SU-DHL-6 (cell line): Measurements from ENCODE around the gene CYTH1.

Experiments used
- H2AFZ ChIP-seq: fragments of 200-600 bp; sonication (generic); 2 replicates; pipeline ENCODE4 v1.6.1; 2014; ENCODE audit warnings: low read depth, mild to moderate bottlenecking, moderate library complexity, mixed read lengths, antibody characterized with exemption, low read length; ENCODE audit not compliant: severe bottlenecking
- H3F3A ChIP-seq: fragments of 200-600 bp; shearing (Covaris generic); 2 replicates; pipeline ENCODE4 v1.6.0; 2016; ENCODE audit warnings: antibody characterized with exemption, mild to moderate bottlenecking; ENCODE audit not compliant: insufficient read depth
- H3K27ac ChIP-seq: fragments of 200-600 bp; sonication (generic); 2 replicates; pipeline ENCODE4 v1.5.1; 2016; ENCODE audit warnings: low read depth, mild to moderate bottlenecking, low read length, moderate library complexity, mixed read lengths
- H3K27me3 ChIP-seq: fragments of 200-600 bp; sonication (generic), shearing (Covaris generic); 2 replicates; pipeline ENCODE4 v1.6.0; 2014; ENCODE audit warnings: mild to moderate bottlenecking, low read length
- H3K36me3 ChIP-seq: fragments of 200-600 bp; sonication (generic); 2 replicates; pipeline ENCODE4 v1.6.1; 2014; ENCODE audit warnings: mild to moderate bottlenecking, low read length, mixed read lengths
- H3K4me2 ChIP-seq: fragments of 300-600, 200-600 bp; shearing (Covaris generic), sonication (generic); 2 replicates; pipeline ENCODE4 v1.6.0; 2014; ENCODE audit warnings: low read length, low read depth, mild to moderate bottlenecking; ENCODE audit not compliant: poor library complexity, severe bottlenecking
- H3K4me3 ChIP-seq: fragments of 200-600 bp; sonication (generic); 2 replicates; pipeline ENCODE4 v1.5.1; 2014; ENCODE audit warnings: antibody characterized with exemption, low read length, mild to moderate bottlenecking, mixed read lengths; ENCODE audit not compliant: insufficient read depth, poor library complexity, severe bottlenecking
- H3K79me2 ChIP-seq: fragments of 200-600 bp; sonication (generic); 2 replicates; pipeline ENCODE4 v1.6.1; 2014; ENCODE audit warnings: mild to moderate bottlenecking, low read length, moderate library complexity; ENCODE audit not compliant: insufficient read depth
- H3K9ac ChIP-seq: fragments of 200-600 bp; sonication (generic); 2 replicates; pipeline ENCODE4 v1.7.0; 2014; ENCODE audit warnings: mild to moderate bottlenecking, low read length
- H3K9me2 ChIP-seq: fragments of 200-600 bp; sonication (generic); replicated peaks from 2 replicates; pipeline ENCODE4 v1.6.1; 2014; ENCODE audit warnings: low read length; ENCODE audit not compliant: insufficient read depth
- H3K9me3 ChIP-seq: fragments of 200-600 bp; sonication (generic); 2 replicates; pipeline ENCODE4 v1.6.1; 2014; ENCODE audit warnings: low read length, mixed read lengths; ENCODE audit not compliant: insufficient read depth
- H4K20me1 ChIP-seq: fragments of 200-600 bp; sonication (generic); 2 replicates; pipeline ENCODE4 v1.6.1; 2014; ENCODE audit warnings: low read depth, mild to moderate bottlenecking, antibody characterized with exemption, low read length, moderate library complexity, mixed read lengths
- CTCF ChIP-seq: fragments of 200-600 bp; sonication (generic); IDR thresholded peaks from one replicate; pipeline ENCODE4 v1.5.1; 2017; ENCODE audit warnings: antibody characterized with exemption, mild to moderate bottlenecking, low read length, moderate library complexity; ENCODE audit not compliant: insufficient read depth, poor library complexity, severe bottlenecking
- EZH2phosphoT487 ChIP-seq: fragments of 200-600 bp; sonication (generic), shearing (Covaris generic); conservative IDR thresholded peaks from 2 replicates; pipeline ENCODE4 v1.6.1; 2018; ENCODE audit warnings: mild to moderate bottlenecking, antibody characterized with exemption, low read length, moderate library complexity, mixed read lengths

Gene CYTH1

GRCh38 chr17:78769196-78769773 is 12.8 kb downstream of the CYTH1 start:
- H3K79me2 ChIP-seq = peaks cover 35% of the 10 kb centered on the region
- H3K27ac ChIP-seq = no peak overlapping the region
- H3K36me3 ChIP-seq = no peaks in the 10 kb centered on the region
- H3F3A ChIP-seq = no peaks in the 10 kb centered on the region
- no peaks in the 10 kb centered on the region for H3K9me2 ChIP-seq
- H2AFZ ChIP-seq = no peak overlapping the region
- H3K9me3 ChIP-seq = no peaks in the 10 kb centered on the region
- H3K27me3 ChIP-seq = no peaks in the 10 kb centered on the region
- no peak overlapping the region for H3K4me2 ChIP-seq
- no peak for TF ChIP-seq EZH2phosphoT487
- TF ChIP-seq CTCF = no peak
- H3K4me3 ChIP-seq = no peak overlapping the region
- H4K20me1 ChIP-seq = peaks cover 23% of the 10 kb centered on the region
- H3K9ac ChIP-seq = no peak overlapping the region

- no peak for TF ChIP-seq EZH2phosphoT487
- TF ChIP-seq CTCF = no peak
- no peak overlapping the region for H3K4me3 ChIP-seq
- peaks cover 38% of the 10 kb centered on the region for H3K79me2 ChIP-seq
- no peak overlapping the region for H3K9ac ChIP-seq
- H3K4me2 ChIP-seq = no peak overlapping the region
- no peaks in the 10 kb centered on the region for H3K9me2 ChIP-seq
- H3K27ac ChIP-seq = no peak overlapping the region
- no peak overlapping the region for H2AFZ ChIP-seq
- H3K27me3 ChIP-seq = no peaks in the 10 kb centered on the region
- no peaks in the 10 kb centered on the region for H3F3A ChIP-seq
- H4K20me1 ChIP-seq = peaks cover 23% of the 10 kb centered on the region
- no peaks in the 10 kb centered on the region for H3K9me3 ChIP-seq
- no peaks in the 10 kb centered on the region for H3K36me3 ChIP-seq
Observed at GRCh38 chr17:78767806-78768205, 14.3 kb downstream of the CYTH1 start.

- H2AFZ ChIP-seq = no peak overlapping the region
- H3K27ac ChIP-seq = no peak overlapping the region
Observed at GRCh38 chr17:78766743-78767294, 15.3 kb downstream of the CYTH1 start.

More at GRCh38 chr17:78766743-78767294, 15.3 kb downstream of the CYTH1 start:
- Histone ChIP-seq H3K79me2 (peaks cover 42% of the 10 kb centered on the region), H3F3A (no peaks in the 10 kb centered on the region), H3K9me2 (no peaks in the 10 kb centered on the region), H3K36me3 (no peaks in the 10 kb centered on the region), H4K20me1 (peaks cover 28% of the 10 kb centered on the region), H3K9ac (no peak overlapping the region), H3K9me3 (no peaks in the 10 kb centered on the region), H3K4me2 (no peak overlapping the region), H3K27me3 (no peaks in the 10 kb centered on the region), H3K4me3 (no peak overlapping the region)
- TF ChIP-seq CTCF = no peak
- no peak for TF ChIP-seq EZH2phosphoT487
